HEK293 (cell line): Measurements from ENCODE around the gene DNAH8.

ENCODE experiments used
- FEZF1 ChIP-seq: fragments of 450-650 bp; formaldehyde crosslinking; IDR thresholded peaks from 2 replicates; pipeline ENCODE4 v1.5.1; 2016; ENCODE audit warnings: missing biosample characterization, missing genetic modification characterization
- HOXA7 ChIP-seq: sonication (generic); formaldehyde crosslinking; IDR thresholded peaks from 2 replicates; pipeline ENCODE4 v1.8.1; 2022; ENCODE audit warnings: missing genetic modification reagents, borderline replicate concordance
- KLF17 ChIP-seq: fragments of 450-650 bp; formaldehyde crosslinking; IDR thresholded peaks from 2 replicates; pipeline ENCODE4 v1.5.1; 2016; ENCODE audit warnings: missing biosample characterization, missing genetic modification characterization
- KLF7 ChIP-seq: fragments of 450-650 bp; formaldehyde crosslinking; IDR thresholded peaks from 2 replicates; pipeline ENCODE4 v1.5.1; 2016; ENCODE audit warnings: missing biosample characterization, missing genetic modification characterization, borderline replicate concordance
- KLF9 ChIP-seq: fragments of 450-650 bp; formaldehyde crosslinking; IDR thresholded peaks from 2 replicates; pipeline ENCODE4 v1.5.1; 2016; ENCODE audit warnings: missing biosample characterization, missing genetic modification characterization, low read depth
- OVOL3 ChIP-seq: fragments of 450-650 bp; formaldehyde crosslinking; IDR thresholded peaks from 2 replicates; pipeline ENCODE4 v1.5.1; 2016; ENCODE audit warnings: missing biosample characterization, missing genetic modification characterization
- PRDM1 ChIP-seq: fragments of 450-650 bp; formaldehyde crosslinking; IDR thresholded peaks from 2 replicates; pipeline ENCODE4; 2016; ENCODE audit warnings: missing biosample characterization, missing genetic modification characterization
- SP3 ChIP-seq: fragments of 450-650 bp; formaldehyde crosslinking; IDR thresholded peaks from 2 replicates; pipeline ENCODE4 v1.5.1; 2016; ENCODE audit warnings: missing biosample characterization, missing genetic modification characterization
- SP7 ChIP-seq: fragments of 450-650 bp; formaldehyde crosslinking; IDR thresholded peaks from 2 replicates; pipeline ENCODE4 v1.5.1; 2016; ENCODE audit warnings: missing biosample characterization, missing genetic modification characterization
- ZBTB20 ChIP-seq: fragments of 450-650 bp; formaldehyde crosslinking; IDR thresholded peaks from 2 replicates; pipeline ENCODE4 v1.5.1; 2016; ENCODE audit warnings: missing biosample characterization, missing genetic modification characterization
- ZBTB48 ChIP-seq: fragments of 450-650 bp; formaldehyde crosslinking; IDR thresholded peaks from 2 replicates; pipeline ENCODE4 v1.5.1; 2016; ENCODE audit warnings: missing biosample characterization, missing genetic modification characterization
- ZBTB6 ChIP-seq: fragments of 450-650 bp; formaldehyde crosslinking; IDR thresholded peaks from 2 replicates; pipeline ENCODE4 v1.5.1; 2017; ENCODE audit warnings: missing biosample characterization, missing genetic modification characterization
- ZNF157 ChIP-seq: fragments of 450-650 bp; formaldehyde crosslinking; IDR thresholded peaks from 2 replicates; pipeline ENCODE4 v1.5.1; 2016; ENCODE audit warnings: missing biosample characterization, missing genetic modification characterization
- ZNF202 ChIP-seq: fragments of 450-650 bp; formaldehyde crosslinking; IDR thresholded peaks from 2 replicates; pipeline ENCODE4 v1.5.1; 2016; ENCODE audit warnings: missing biosample characterization, missing genetic modification characterization, borderline replicate concordance
- ZNF239 ChIP-seq: fragments of 450-650 bp; formaldehyde crosslinking; IDR thresholded peaks from 2 replicates; pipeline ENCODE4 v1.5.1; 2016; ENCODE audit warnings: missing biosample characterization, missing genetic modification characterization
- ZNF350 ChIP-seq: fragments of 450-650 bp; formaldehyde crosslinking; IDR thresholded peaks from 2 replicates; pipeline ENCODE4 v1.5.0; 2017; ENCODE audit warnings: missing biosample characterization, mild to moderate bottlenecking, missing genetic modification characterization
- ZNF394 ChIP-seq: fragments of 450-650 bp; formaldehyde crosslinking; IDR thresholded peaks from 2 replicates; pipeline ENCODE4 v1.5.1; 2016; ENCODE audit warnings: missing biosample characterization, missing genetic modification characterization, mild to moderate bottlenecking, moderate library complexity, borderline replicate concordance
- ZNF473 ChIP-seq: fragments of 450-650 bp; formaldehyde crosslinking; IDR thresholded peaks from 2 replicates; pipeline ENCODE4 v1.5.1; 2017; ENCODE audit warnings: missing biosample characterization, missing genetic modification characterization
- ZNF488 ChIP-seq: fragments of 450-650 bp; formaldehyde crosslinking; IDR thresholded peaks from 2 replicates; pipeline ENCODE4 v1.5.1; 2016; ENCODE audit warnings: missing biosample characterization, missing genetic modification characterization
- ZNF501 ChIP-seq: fragments of 450-650 bp; formaldehyde crosslinking; IDR thresholded peaks from 2 replicates; pipeline ENCODE4 v1.5.1; 2016; ENCODE audit warnings: missing biosample characterization, missing genetic modification characterization
- ZNF530 ChIP-seq: fragments of 450-650 bp; formaldehyde crosslinking; IDR thresholded peaks from 2 replicates; pipeline ENCODE4 v1.5.1; 2016; ENCODE audit warnings: low read depth, missing biosample characterization, missing genetic modification characterization
- ZNF639 ChIP-seq: fragments of 450-650 bp; formaldehyde crosslinking; IDR thresholded peaks from 2 replicates; pipeline ENCODE4 v1.5.1; 2016; ENCODE audit warnings: missing biosample characterization, missing genetic modification characterization
- ZNF76 ChIP-seq: fragments of 450-650 bp; formaldehyde crosslinking; IDR thresholded peaks from 2 replicates; pipeline ENCODE4; 2016; ENCODE audit warnings: low read depth, missing biosample characterization, missing genetic modification characterization, borderline replicate concordance
- ZNF843 ChIP-seq: fragments of 450-650 bp; formaldehyde crosslinking; IDR thresholded peaks from 2 replicates; pipeline ENCODE4 v1.5.1; 2016; ENCODE audit warnings: missing biosample characterization, missing genetic modification characterization
- TF ChIP-seq, protein P1 (sequence below): fragments of 450-650 bp; formaldehyde crosslinking; IDR thresholded peaks from 2 replicates; pipeline ENCODE4 v1.5.1; 2016; ENCODE audit warnings: missing biosample characterization, missing genetic modification characterization
- TF ChIP-seq, protein P2 (sequence below): fragments of 450-650 bp; formaldehyde crosslinking; IDR thresholded peaks from 2 replicates; pipeline ENCODE4 v1.5.1; 2016; ENCODE audit warnings: missing biosample characterization, missing genetic modification characterization
- TF ChIP-seq, protein P3 (sequence below): fragments of 450-650 bp; formaldehyde crosslinking; IDR thresholded peaks from 2 replicates; pipeline ENCODE4 v1.5.1; 2016; ENCODE audit warnings: missing biosample characterization, missing genetic modification characterization
- TF ChIP-seq, protein P4 (sequence below): fragments of 450-650 bp; formaldehyde crosslinking; IDR thresholded peaks from 2 replicates; pipeline ENCODE4 v1.5.1; 2017; ENCODE audit warnings: missing biosample characterization, missing genetic modification characterization

The DNAH8 gene

GRCh38 chr6:38722038-38722437, 6.9 kb downstream of the DNAH8 start (continued):
- TF ChIP-seq ZNF501, result no peak
- TF ChIP-seq ZNF488 (tag by site-specific recombination), result no peak
- TF ChIP-seq ZNF76 (tag by site-specific recombination), result no peak
- TF ChIP-seq FEZF1 (tag by site-specific recombination), result peak; percentile 57
- TF ChIP-seq ZNF394 (tag by site-specific recombination), result no peak
- peak; percentile 71 for TF ChIP-seq ZNF843 (tag by site-specific recombination)
- TF ChIP-seq HOXA7, result no peak
- no peak for TF ChIP-seq ZBTB48
- no peak for TF ChIP-seq ZBTB6
- no peak for TF ChIP-seq SP7 (tag by site-specific recombination)
- TF ChIP-seq, protein P1, sequence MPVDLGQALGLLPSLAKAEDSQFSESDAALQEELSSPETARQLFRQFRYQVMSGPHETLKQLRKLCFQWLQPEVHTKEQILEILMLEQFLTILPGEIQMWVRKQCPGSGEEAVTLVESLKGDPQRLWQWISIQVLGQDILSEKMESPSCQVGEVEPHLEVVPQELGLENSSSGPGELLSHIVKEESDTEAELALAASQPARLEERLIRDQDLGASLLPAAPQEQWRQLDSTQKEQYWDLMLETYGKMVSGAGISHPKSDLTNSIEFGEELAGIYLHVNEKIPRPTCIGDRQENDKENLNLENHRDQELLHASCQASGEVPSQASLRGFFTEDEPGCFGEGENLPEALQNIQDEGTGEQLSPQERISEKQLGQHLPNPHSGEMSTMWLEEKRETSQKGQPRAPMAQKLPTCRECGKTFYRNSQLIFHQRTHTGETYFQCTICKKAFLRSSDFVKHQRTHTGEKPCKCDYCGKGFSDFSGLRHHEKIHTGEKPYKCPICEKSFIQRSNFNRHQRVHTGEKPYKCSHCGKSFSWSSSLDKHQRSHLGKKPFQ (tag by site-specific recombination), result peak; percentile 73
- TF ChIP-seq ZNF639 (tag by site-specific recombination), result no peak
- no peak for TF ChIP-seq ZBTB20 (tag by site-specific recombination)
- no peak for TF ChIP-seq KLF7
- TF ChIP-seq ZNF157 (tag by site-specific recombination), result no peak
- TF ChIP-seq, protein P2, sequence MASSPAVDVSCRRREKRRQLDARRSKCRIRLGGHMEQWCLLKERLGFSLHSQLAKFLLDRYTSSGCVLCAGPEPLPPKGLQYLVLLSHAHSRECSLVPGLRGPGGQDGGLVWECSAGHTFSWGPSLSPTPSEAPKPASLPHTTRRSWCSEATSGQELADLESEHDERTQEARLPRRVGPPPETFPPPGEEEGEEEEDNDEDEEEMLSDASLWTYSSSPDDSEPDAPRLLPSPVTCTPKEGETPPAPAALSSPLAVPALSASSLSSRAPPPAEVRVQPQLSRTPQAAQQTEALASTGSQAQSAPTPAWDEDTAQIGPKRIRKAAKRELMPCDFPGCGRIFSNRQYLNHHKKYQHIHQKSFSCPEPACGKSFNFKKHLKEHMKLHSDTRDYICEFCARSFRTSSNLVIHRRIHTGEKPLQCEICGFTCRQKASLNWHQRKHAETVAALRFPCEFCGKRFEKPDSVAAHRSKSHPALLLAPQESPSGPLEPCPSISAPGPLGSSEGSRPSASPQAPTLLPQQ, result no peak
- TF ChIP-seq, protein P3, sequence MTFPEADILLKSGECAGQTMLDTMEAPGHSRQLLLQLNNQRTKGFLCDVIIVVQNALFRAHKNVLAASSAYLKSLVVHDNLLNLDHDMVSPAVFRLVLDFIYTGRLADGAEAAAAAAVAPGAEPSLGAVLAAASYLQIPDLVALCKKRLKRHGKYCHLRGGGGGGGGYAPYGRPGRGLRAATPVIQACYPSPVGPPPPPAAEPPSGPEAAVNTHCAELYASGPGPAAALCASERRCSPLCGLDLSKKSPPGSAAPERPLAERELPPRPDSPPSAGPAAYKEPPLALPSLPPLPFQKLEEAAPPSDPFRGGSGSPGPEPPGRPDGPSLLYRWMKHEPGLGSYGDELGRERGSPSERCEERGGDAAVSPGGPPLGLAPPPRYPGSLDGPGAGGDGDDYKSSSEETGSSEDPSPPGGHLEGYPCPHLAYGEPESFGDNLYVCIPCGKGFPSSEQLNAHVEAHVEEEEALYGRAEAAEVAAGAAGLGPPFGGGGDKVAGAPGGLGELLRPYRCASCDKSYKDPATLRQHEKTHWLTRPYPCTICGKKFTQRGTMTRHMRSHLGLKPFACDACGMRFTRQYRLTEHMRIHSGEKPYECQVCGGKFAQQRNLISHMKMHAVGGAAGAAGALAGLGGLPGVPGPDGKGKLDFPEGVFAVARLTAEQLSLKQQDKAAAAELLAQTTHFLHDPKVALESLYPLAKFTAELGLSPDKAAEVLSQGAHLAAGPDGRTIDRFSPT (tag by site-specific recombination), result no peak
- no peak for TF ChIP-seq ZNF530 (tag by site-specific recombination)
- no peak for TF ChIP-seq ZNF202 (tag by site-specific recombination)
- TF ChIP-seq ZNF350 (tag by site-specific recombination), result no peak
- TF ChIP-seq ZNF473 (tag by site-specific recombination), result no peak
- no peak for TF ChIP-seq ZNF239
- no peak for TF ChIP-seq KLF9 (tag by site-specific recombination)
- no peak for TF ChIP-seq KLF17 (tag by site-specific recombination)
- TF ChIP-seq OVOL3 (tag by site-specific recombination), result 0 out of 2 replicates have a peak, but pooled peaks have one; percentile 11
- TF ChIP-seq PRDM1 (tag by site-specific recombination), result no peak
- no peak for TF ChIP-seq SP3
- TF ChIP-seq, protein P4, sequence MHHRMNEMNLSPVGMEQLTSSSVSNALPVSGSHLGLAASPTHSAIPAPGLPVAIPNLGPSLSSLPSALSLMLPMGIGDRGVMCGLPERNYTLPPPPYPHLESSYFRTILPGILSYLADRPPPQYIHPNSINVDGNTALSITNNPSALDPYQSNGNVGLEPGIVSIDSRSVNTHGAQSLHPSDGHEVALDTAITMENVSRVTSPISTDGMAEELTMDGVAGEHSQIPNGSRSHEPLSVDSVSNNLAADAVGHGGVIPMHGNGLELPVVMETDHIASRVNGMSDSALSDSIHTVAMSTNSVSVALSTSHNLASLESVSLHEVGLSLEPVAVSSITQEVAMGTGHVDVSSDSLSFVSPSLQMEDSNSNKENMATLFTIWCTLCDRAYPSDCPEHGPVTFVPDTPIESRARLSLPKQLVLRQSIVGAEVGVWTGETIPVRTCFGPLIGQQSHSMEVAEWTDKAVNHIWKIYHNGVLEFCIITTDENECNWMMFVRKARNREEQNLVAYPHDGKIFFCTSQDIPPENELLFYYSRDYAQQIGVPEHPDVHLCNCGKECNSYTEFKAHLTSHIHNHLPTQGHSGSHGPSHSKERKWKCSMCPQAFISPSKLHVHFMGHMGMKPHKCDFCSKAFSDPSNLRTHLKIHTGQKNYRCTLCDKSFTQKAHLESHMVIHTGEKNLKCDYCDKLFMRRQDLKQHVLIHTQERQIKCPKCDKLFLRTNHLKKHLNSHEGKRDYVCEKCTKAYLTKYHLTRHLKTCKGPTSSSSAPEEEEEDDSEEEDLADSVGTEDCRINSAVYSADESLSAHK (tag by site-specific recombination), result no peak
